GM12865 (cell line): ENCODE measurements around the gene LAP3.

Experiments
- DNase-seq: peaks from one replicate; pipeline ENCODE4 v3.0.0; 2010; ENCODE audit warnings: low read depth
- H3K4me3 ChIP-seq: 2 replicates; pipeline ENCODE4 v1.5.1; 2011; ENCODE audit warnings: mild to moderate bottlenecking, low read depth, low read length, control low read depth
- TF ChIP-seq, protein P1 (sequence below): IDR thresholded peaks from 2 replicates; pipeline ENCODE4 v1.5.1; 2011; ENCODE audit warnings: low read length, control low read depth, low read depth, inconsistent platforms; ENCODE audit not compliant: insufficient read depth; ENCODE audit errors: missing control alignments

LAP3 gene

DNA sequence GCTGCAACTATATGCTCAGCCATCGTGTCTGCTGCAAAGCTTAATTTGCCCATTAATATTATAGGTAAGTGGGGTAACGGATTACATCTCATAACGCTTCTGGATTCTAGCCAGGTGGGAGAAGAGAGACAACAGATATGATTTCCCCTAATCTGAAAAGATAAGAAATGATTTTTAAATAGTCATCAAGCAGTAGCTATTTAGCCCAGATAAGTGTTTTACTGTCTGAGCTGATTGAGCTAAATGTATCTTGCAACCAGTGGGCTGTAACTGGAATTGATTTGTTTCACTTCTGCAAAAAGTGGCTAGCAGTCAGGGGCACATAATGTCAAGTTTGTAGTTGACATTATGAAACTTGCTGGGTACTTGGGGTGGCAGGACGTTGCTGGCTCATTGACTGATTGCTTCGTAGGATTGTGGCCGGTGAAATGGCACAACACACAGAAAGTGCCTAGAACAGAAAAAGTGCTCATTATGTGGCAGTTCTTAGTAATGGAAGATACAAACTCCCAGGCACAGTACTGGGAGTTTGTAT lies 18.5 kb downstream of the LAP3 start:
- peak; percentile 74 for DNase-seq
- TF ChIP-seq, protein P1, sequence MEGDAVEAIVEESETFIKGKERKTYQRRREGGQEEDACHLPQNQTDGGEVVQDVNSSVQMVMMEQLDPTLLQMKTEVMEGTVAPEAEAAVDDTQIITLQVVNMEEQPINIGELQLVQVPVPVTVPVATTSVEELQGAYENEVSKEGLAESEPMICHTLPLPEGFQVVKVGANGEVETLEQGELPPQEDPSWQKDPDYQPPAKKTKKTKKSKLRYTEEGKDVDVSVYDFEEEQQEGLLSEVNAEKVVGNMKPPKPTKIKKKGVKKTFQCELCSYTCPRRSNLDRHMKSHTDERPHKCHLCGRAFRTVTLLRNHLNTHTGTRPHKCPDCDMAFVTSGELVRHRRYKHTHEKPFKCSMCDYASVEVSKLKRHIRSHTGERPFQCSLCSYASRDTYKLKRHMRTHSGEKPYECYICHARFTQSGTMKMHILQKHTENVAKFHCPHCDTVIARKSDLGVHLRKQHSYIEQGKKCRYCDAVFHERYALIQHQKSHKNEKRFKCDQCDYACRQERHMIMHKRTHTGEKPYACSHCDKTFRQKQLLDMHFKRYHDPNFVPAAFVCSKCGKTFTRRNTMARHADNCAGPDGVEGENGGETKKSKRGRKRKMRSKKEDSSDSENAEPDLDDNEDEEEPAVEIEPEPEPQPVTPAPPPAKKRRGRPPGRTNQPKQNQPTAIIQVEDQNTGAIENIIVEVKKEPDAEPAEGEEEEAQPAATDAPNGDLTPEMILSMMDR, result no peak
- no peak overlapping the region for H3K4me3 ChIP-seq

DNA sequence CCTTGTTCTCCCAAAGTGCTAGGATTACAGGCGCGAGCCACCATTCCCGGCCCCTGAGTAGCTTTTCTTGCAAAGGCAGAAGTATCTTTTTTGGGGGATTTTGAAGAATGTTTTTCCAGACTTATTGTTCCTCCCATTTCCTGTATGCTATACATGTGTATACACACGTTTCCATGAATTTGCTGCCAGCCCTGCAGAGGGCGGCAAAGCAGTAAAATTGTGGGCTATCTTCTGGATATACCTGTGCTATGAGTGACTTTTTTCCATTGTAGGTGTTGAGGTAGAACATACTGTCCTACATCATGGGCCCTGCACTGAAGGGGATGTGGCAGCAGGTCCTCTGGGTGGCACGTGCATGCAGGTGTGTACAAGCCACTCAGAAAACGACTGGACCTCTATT lies 20.5 kb downstream of the LAP3 start:
- no peak for DNase-seq
- H3K4me3 ChIP-seq, result no peak overlapping the region
- TF ChIP-seq, protein P1, result no peak

DNA sequence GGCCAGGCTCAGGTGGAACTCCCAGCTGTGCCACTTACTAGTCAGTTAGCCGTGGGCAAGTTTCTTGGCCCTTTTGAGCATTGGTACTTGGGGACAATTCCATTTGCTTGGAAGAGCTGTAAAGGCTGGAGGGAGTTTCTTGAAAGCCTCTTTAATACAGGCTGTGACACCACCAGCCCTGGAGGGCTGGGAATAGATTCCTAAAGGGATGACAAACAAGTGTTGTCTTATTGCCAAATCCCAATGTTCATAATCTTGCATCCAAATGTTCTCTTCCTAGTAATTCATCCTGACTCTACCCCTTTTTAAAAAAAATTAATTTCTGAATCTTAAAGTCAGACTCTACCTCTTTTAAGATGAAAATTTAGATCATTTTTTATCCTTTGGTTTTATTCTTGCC lies 22.8 kb downstream of the LAP3 start:
- DNase-seq, result no peak
- TF ChIP-seq, protein P1, result no peak
- H3K4me3 ChIP-seq, result no peak overlapping the region

DNA sequence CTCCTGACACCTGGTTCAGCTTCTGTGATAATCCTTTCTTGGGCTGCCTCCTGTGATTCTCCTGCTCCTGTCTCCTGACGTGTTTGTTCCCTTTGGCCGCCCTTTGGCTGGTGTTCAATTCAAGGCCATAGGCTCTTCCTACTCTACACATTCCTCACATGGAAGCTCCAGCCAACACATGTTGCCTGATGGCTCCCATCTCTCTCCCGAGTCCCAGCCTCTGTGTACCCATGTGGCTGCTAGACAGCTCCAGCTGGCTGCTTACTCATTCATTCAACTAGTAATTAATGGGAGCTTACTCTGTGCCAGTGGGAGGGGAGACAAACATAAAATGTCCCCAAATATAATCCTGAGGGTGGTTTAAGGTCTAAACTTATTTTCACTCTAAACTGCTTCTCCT lies 28.2 kb downstream of the LAP3 start:
- DNase-seq, result no peak
- no peak overlapping the region for H3K4me3 ChIP-seq
- TF ChIP-seq, protein P1, result no peak

DNA sequence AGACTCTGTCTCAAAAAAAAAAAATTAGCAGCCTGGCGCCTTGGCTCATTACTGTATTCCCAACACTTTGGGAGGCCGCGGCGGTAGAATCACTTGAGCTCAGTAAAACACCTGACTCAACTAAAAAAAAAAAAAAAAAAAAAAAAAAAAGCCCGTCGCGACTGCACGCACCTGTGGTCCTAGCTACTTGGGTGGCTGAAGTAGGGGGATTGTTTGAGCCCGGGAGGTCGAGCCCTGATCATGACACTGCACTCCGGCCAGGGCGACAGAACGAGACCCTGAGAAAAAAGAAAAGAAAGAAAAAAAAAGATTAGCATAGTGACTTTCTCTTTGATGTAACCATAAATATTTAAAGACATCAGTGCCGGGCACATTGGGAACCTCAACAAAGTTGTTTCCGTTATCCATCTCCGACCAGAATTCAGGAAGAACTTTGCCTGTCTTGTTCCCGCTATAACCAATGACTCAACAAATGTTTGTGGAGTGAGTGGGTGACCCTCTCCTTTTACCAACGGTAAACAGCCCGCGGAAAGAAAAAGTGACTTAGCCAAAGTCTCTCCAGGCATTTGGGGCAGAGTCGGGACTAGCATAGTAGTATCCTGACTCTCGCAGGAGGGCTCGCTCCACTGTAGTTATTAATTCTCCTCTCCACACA lies 36.9 kb downstream of the LAP3 start:
- DNase-seq, result peak; percentile 32
- peak overlapping the region; percentile 100 for H3K4me3 ChIP-seq
- TF ChIP-seq, protein P1, result no peak

DNA sequence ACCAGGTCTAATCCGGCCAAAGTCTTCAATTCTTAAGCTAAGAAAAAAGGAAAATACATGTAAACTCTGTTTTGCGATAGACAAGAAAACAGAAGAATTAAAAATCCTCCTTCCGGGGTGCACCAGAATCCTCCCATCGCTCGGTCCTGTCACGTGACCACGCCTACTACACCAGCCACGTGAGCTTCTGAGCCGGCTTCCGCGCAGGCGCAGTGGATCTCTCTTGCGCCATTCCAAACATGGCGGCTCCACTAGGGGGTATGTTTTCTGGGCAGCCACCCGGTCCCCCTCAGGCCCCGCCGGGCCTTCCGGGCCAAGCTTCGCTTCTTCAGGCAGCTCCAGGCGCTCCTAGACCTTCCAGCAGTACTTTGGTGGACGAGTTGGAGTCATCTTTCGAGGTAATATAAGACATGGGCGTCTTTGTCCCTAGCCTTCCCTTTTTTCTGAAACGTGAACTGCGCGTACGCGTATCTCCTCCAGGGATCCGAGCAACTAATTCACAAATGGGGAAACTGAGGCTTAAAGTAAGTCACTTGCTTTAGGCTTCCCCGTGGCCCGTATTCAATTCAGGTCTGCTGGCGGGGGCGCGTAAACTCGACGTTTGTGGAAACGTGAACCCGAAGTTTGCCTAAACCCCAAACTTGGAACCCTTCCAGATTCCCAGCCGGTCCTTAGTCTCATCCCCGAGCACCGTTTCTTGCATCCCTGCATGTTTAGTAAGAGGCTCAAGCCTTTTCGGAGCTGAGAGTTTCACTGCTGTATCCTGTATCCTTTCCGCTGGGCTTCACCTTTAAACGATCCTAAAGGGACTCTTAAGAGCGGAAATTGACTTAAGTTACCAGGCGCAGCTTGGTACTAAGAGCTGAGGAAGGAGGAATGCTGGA lies 37.7 kb downstream of the LAP3 start, which contains the start of gene MED28:
Gene MED28 (plus strand): TSS at position 226 of the 884 bp plus-strand sequence. CDS start 14 bp downstream, at position 240.
- TF ChIP-seq, protein P1, result peak; percentile 20
- H3K4me3 ChIP-seq, result peak within 1 kb of the TSS; percentile 100
- peak; percentile 97 for DNase-seq
